Ovary (tissue), 3 donors: ENCODE data around the gene TAPT1.

Experiments
- EP300 ChIP-seq: sonication (generic); formaldehyde crosslinking; IDR thresholded peaks from one replicate; pipeline ENCODE4 v1.6.1; 2017; ENCODE audit warnings: antibody characterized with exemption
- POLR2A ChIP-seq: fragments of 450-650 bp; IDR thresholded peaks from one replicate; pipeline ENCODE4 v1.6.1; 2017; ENCODE audit warnings: antibody characterized with exemption, mild to moderate bottlenecking, moderate library complexity
- TF ChIP-seq, protein P1 (sequence below), 3 donors: fragments of 450-650 bp in 2 of 3; fragments of 200-600 bp in 1 of 3; IDR thresholded peaks; one replicate each; pipeline versions ENCODE4 v1.5.1 to v1.8.0; 2016 to 2022; ENCODE audit warnings: antibody characterized with exemption in 3 of 3, mild to moderate bottlenecking in 1 of 3
- donor health status: DM: no; HTN: no; CAD: no.

GRCh38 chr4:16245241-16245640 is 19.0 kb upstream of the TAPT1 start:
- TF ChIP-seq, protein P1, sequence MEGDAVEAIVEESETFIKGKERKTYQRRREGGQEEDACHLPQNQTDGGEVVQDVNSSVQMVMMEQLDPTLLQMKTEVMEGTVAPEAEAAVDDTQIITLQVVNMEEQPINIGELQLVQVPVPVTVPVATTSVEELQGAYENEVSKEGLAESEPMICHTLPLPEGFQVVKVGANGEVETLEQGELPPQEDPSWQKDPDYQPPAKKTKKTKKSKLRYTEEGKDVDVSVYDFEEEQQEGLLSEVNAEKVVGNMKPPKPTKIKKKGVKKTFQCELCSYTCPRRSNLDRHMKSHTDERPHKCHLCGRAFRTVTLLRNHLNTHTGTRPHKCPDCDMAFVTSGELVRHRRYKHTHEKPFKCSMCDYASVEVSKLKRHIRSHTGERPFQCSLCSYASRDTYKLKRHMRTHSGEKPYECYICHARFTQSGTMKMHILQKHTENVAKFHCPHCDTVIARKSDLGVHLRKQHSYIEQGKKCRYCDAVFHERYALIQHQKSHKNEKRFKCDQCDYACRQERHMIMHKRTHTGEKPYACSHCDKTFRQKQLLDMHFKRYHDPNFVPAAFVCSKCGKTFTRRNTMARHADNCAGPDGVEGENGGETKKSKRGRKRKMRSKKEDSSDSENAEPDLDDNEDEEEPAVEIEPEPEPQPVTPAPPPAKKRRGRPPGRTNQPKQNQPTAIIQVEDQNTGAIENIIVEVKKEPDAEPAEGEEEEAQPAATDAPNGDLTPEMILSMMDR (IDR thresholded peaks at IDR 0.05) = no peak
- no peak for TF ChIP-seq POLR2A
- TF ChIP-seq EP300 = no peak
